ENCODE data around the gene TOMM40.

Gene TOMM40

GRCh38 chr19:44891016-44891882 is at the start of gene TOMM40:
Gene TOMM40 (plus strand): TSS chr19:44891254. CDS start chr19:44891416, 162 bp downstream.
- peak in 1 of 2 donors; percentile 100 for DNase-seq (ENCODE audit: low read depth in 2 of 2)
- peak within 1 kb of the TSS; percentile 81 to 83 for H3K4me3 ChIP-seq (replicated peaks in 1 of 2; ENCODE audit: low read depth in 2 of 2, low read length in 2 of 2)
- no peak for TF ChIP-seq CTCF (IDR thresholded peaks at IDR 0.05; ENCODE audit: low read depth, low read length)

GRCh38 chr19:44845286-44845611 is 45.8 kb upstream of the TOMM40 start:
- TF ChIP-seq CTCF (IDR thresholded peaks at IDR 0.05; ENCODE audit: low read depth, low read length) = no peak
- DNase-seq (ENCODE audit: low read depth in 2 of 2) = no peak

GRCh38 chr19:44845612-44846454 is 45.2 kb upstream of the TOMM40 start, which contains the start of gene NECTIN2:
Gene NECTIN2 (plus strand): TSS chr19:44846297. CDS start chr19:44846526, 229 bp downstream.
- peak; percentile 99 for DNase-seq (ENCODE audit: low read depth in 2 of 2)
- TF ChIP-seq CTCF (IDR thresholded peaks at IDR 0.05; ENCODE audit: low read depth, low read length) = peak; percentile 79
- peak within 1 kb of the TSS; percentile 69 to 85 for H3K4me3 ChIP-seq (replicated peaks in 1 of 2; ENCODE audit: low read depth in 2 of 2, low read length in 2 of 2)

More at GRCh38 chr19:44845286-44845611, 45.8 kb upstream of the TOMM40 start:
- peak overlapping the region in 1 of 2 donors; percentile 65 for H3K4me3 ChIP-seq (replicated peaks in 1 of 2; ENCODE audit: low read depth in 2 of 2, low read length in 2 of 2)

GRCh38 chr19:44846455-44847143 is 44.5 kb upstream of the TOMM40 start:
- peak overlapping the region; percentile 69 to 85 for H3K4me3 ChIP-seq (replicated peaks in 1 of 2; ENCODE audit: low read depth in 2 of 2, low read length in 2 of 2)
- DNase-seq (ENCODE audit: low read depth in 2 of 2) = peak; percentile 23 to 48
- no peak for TF ChIP-seq CTCF (IDR thresholded peaks at IDR 0.05; ENCODE audit: low read depth, low read length)

GRCh38 chr19:44847144-44848035 is 43.7 kb upstream of the TOMM40 start:
- peak overlapping the region; percentile 69 to 85 for H3K4me3 ChIP-seq (replicated peaks in 1 of 2; ENCODE audit: low read depth in 2 of 2, low read length in 2 of 2)
- TF ChIP-seq CTCF (IDR thresholded peaks at IDR 0.05; ENCODE audit: low read depth, low read length) = no peak
- DNase-seq (ENCODE audit: low read depth in 2 of 2) = peak; percentile 27 to 61
